Upper lobe of left lung (tissue), 6 donors: ENCODE data around the gene BRD7. TPM values are rescaled to one million over a fixed set of nuclear protein-coding genes. Genes with fewer than 3 reads are reported as not detected.
A peak's percentile ranks its signal among the peaks of the same experiment; 100 is the strongest.
"Not testable (repeated sequence)": the region's sequence is repeated elsewhere in the genome, so short reads cannot be mapped to it uniquely, and the experiment has no call there.

ENCODE experiments used
- ATAC-seq, 2 donors: fragments of 200-7000 bp; cut with Tn5 transposase; one replicate each; pipeline ENCODE4 v1.9.1; 2022; ENCODE audit warnings: mild to moderate bottlenecking in 2 of 2, moderate library complexity in 2 of 2; ENCODE audit not compliant: low FRiP score in 2 of 2
- DNase-seq, 2 donors: peaks; one replicate each; pipeline ENCODE4 v3.0.0-alpha.2; 2019 to 2020
- H3K27ac ChIP-seq, 4 donors: fragments of 200-600 bp; sonication (generic); one replicate each; pipeline ENCODE4 v1.5.1; 2016 to 2019
- H3K27me3 ChIP-seq, 4 donors: fragments of 200-600 bp; sonication (generic); one replicate each; pipeline ENCODE4 v1.5.1; 2017 to 2019
- H3K36me3 ChIP-seq, 4 donors: fragments of 200-600 bp; sonication (generic); one replicate each; pipeline ENCODE4 v1.5.1; 2016 to 2019
- H3K4me1 ChIP-seq, 4 donors: fragments of 200-600 bp; sonication (generic); one replicate each; pipeline ENCODE4 v1.5.1; 2018 to 2019
- H3K4me3 ChIP-seq, 4 donors: fragments of 200-600 bp; sonication (generic); one replicate each; pipeline ENCODE4 v1.5.1; 2017 to 2019; ENCODE audit warnings: mild to moderate bottlenecking in 2 of 4, moderate library complexity in 1 of 4
- H3K9me3 ChIP-seq, 4 donors: fragments of 200-600 bp; sonication (generic); one replicate each; pipeline ENCODE4 v1.5.1; 2018 to 2019
- CTCF ChIP-seq, 6 experiments: fragments of 450-650 bp in 4 of 6; fragments of 200-600 bp in 2 of 6; sonication (generic) in 2 of 6; IDR thresholded peaks; one replicate each; pipeline ENCODE4 v1.5.1; 2016 to 2019; ENCODE audit warnings: antibody characterized with exemption in 6 of 6
- EP300 ChIP-seq, 4 donors: sonication (generic); formaldehyde crosslinking; IDR thresholded peaks; one replicate each; pipeline ENCODE4 v1.5.1; 2017; ENCODE audit warnings: antibody characterized with exemption in 4 of 4, control low read depth in 2 of 4
- POLR2A ChIP-seq, 4 donors: fragments of 450-650 bp; IDR thresholded peaks; one replicate each; pipeline ENCODE4 v1.5.1; 2016 to 2017; ENCODE audit warnings: antibody characterized with exemption in 4 of 4, mild to moderate bottlenecking in 2 of 4
- POLR2AphosphoS5 ChIP-seq, 2 donors: sonication (generic); formaldehyde crosslinking; IDR thresholded peaks; one replicate each; pipeline ENCODE4 v1.5.1; 2017; ENCODE audit warnings: antibody characterized with exemption in 2 of 2
- whole genome bisulfite sequencing, 2 donors: methylation state at CpG; one replicate each; pipeline ENCODE4 v1.1.5; 2017 to 2018; 5-methylcytosine and 5-hydroxymethylcytosine counted together
- total RNA-seq, 6 donors: library from RNA; depleted of rRNA in 4 of 6; stranded (reverse); fragments of >200 nt in 4 of 6; gene quantifications; one replicate each; pipeline versions ENCODE4 v1.1.0 to v1.2.1, GENCODE V29; 2016 to 2021
- donor health status: DM: no; HTN: no; CAD: no; lungs with moderate emphysema.
- donor health status: DM: no; HTN: yes; CAD: no; lungs with severe emphysema.

BRD7 gene
- total RNA-seq, 6 donors from 2014 or later = 41.5 to 68.2 (median 53.4) TPM

GRCh38 chr16:50354629-50355456 lies 13.9 kb downstream of the BRD7 start:
- 67 to 72% methylated on average over 11 of the region's 11 CpGs for whole genome bisulfite sequencing, 2 donors
- peak overlapping the region in 1 of 4 donors; percentile 14 for H3K27ac ChIP-seq
- peaks cover 0 to 14% (median 7%) of the 10 kb centered on the region in 4 donors for H3K4me1 ChIP-seq
- DNase-seq (no peak), ATAC-seq (peak in 1 of 2 donors; percentile 75)
- H3K9me3 ChIP-seq = no peaks in the 10 kb centered on the region
- H3K4me3 ChIP-seq = no peak overlapping the region
- TF ChIP-seq POLR2AphosphoS5 (IDR thresholded peaks at IDR 0.05) = no peak
- no peak for TF ChIP-seq EP300 (IDR thresholded peaks at IDR 0.05)
- peak in 5 of 6 experiments; percentile 54 to 66 (median 55) for TF ChIP-seq CTCF (IDR thresholded peaks at IDR 0.05)
- no peak for TF ChIP-seq POLR2A (IDR thresholded peaks at IDR 0.05)
- H3K27me3 ChIP-seq = no peaks in the 10 kb centered on the region
- H3K36me3 ChIP-seq = peaks cover 0 to 53% (median 7%) of the 10 kb centered on the region in 4 donors

- 42 to 56% methylated on average over 1 of the region's 1 CpG for WGBS, 2 donors
- H3K27ac ChIP-seq = peak overlapping the region in 1 of 4 donors; percentile 14
- no peak for TF ChIP-seq EP300 (IDR thresholded peaks at IDR 0.05)
- no peak for TF ChIP-seq CTCF (IDR thresholded peaks at IDR 0.05)
- no peak for TF ChIP-seq POLR2A (IDR thresholded peaks at IDR 0.05)
- TF ChIP-seq POLR2AphosphoS5 (IDR thresholded peaks at IDR 0.05) = no peak
Measured at GRCh38 chr16:50354082-50354481, 14.7 kb downstream of the BRD7 start.

GRCh38 chr16:50351952-50352351 lies 16.8 kb downstream of the BRD7 start:
- Histone ChIP-seq H3K9me3 (no peaks in the 10 kb centered on the region), H3K27ac (no peak overlapping the region), H3K27me3 (no peaks in the 10 kb centered on the region), H3K4me3 (no peak overlapping the region), H3K36me3 (peaks cover 0 to 60% (median 12%) of the 10 kb centered on the region in 4 donors), H3K4me1 (peaks cover 0 to 10% (median 5%) of the 10 kb centered on the region in 4 donors)
- TF ChIP-seq CTCF (IDR thresholded peaks at IDR 0.05) (no peak), POLR2A (IDR thresholded peaks at IDR 0.05) (no peak), POLR2AphosphoS5 (IDR thresholded peaks at IDR 0.05) (no peak), EP300 (IDR thresholded peaks at IDR 0.05) (no peak)
- ATAC-seq (no peak), DNase-seq (no peak)
- 90 to 100% methylated on average over 2 of the region's 2 CpGs for WGBS, 2 donors

More at GRCh38 chr16:50354082-50354481, 14.7 kb downstream of the BRD7 start:
- H3K4me1 ChIP-seq = peaks cover 0 to 10% (median 5%) of the 10 kb centered on the region in 4 donors
- no peak overlapping the region for H3K4me3 ChIP-seq
- ATAC-seq = peak in 1 of 2 donors; percentile 77
- no peaks in the 10 kb centered on the region for H3K9me3 ChIP-seq
- peaks cover 0 to 59% (median 14%) of the 10 kb centered on the region in 4 donors for H3K36me3 ChIP-seq
- no peak for DNase-seq
- no peaks in the 10 kb centered on the region for H3K27me3 ChIP-seq

GRCh38 chr16:50351116-50351515 lies 17.7 kb downstream of the BRD7 start:
- Histone ChIP-seq H3K4me1 (peaks cover 0 to 10% (median 5%) of the 10 kb centered on the region in 4 donors), H3K9me3 (no peaks in the 10 kb centered on the region), H3K4me3 (no peak overlapping the region), H3K36me3 (peaks cover 0 to 60% (median 12%) of the 10 kb centered on the region in 4 donors), H3K27me3 (no peaks in the 10 kb centered on the region), H3K27ac (no peak overlapping the region)
- no peak for ATAC-seq
- 94 to 96% methylated on average over 5 of the region's 5 CpGs for WGBS, 2 donors
- no peak for DNase-seq
- TF ChIP-seq EP300 (IDR thresholded peaks at IDR 0.05) (no peak), CTCF (IDR thresholded peaks at IDR 0.05) (no peak), POLR2AphosphoS5 (IDR thresholded peaks at IDR 0.05) (no peak), POLR2A (IDR thresholded peaks at IDR 0.05) (no peak)

- not testable (repeated sequence) for ATAC-seq, H3K4me1 ChIP-seq, H3K9me3 ChIP-seq, DNase-seq, H3K27me3 ChIP-seq, H3K4me3 ChIP-seq, H3K27ac ChIP-seq
- peaks cover 4 to 44% (median 17%) of the 10 kb centered on the region in 4 donors for H3K36me3 ChIP-seq
- WGBS, 2 donors = 92 to 94% methylated on average over 2 of the region's 2 CpGs
Measured at GRCh38 chr16:50345210-50345609, 23.6 kb downstream of the BRD7 start.

- not testable (repeated sequence) for ATAC-seq, H3K4me1 ChIP-seq
- 59 to 80% methylated on average over 7 to 8 of the region's 8 CpGs for WGBS, 2 donors
Measured at GRCh38 chr16:50343566-50343965, 25.2 kb downstream of the BRD7 start.

More at GRCh38 chr16:50343566-50343965, 25.2 kb downstream of the BRD7 start:
- not testable (repeated sequence) for H3K27ac ChIP-seq, H3K27me3 ChIP-seq, H3K4me3 ChIP-seq, H3K9me3 ChIP-seq
- peaks cover 11 to 38% (median 15%) of the 10 kb centered on the region in 4 donors for H3K36me3 ChIP-seq
- DNase-seq = peak in 1 of 2 donors; percentile 5
